ENCODE results near the gene UCP2.

GRCh38 chr11:73977856-73978519 is 4.7 kb downstream of the UCP2 start:
- no peak for TF ChIP-seq POLR2AphosphoS5 (IDR thresholded peaks at IDR 0.05)
- TF ChIP-seq POLR2A (IDR thresholded peaks at IDR 0.05) = no peak
- no peak for TF ChIP-seq CTCF (IDR thresholded peaks at IDR 0.05)
